GM23338 (cell line): ENCODE results near the gene GLDC. TPM values are rescaled to one million over a fixed set of nuclear protein-coding genes. Genes with fewer than 3 reads are reported as not detected.

Experiments used
- ATAC-seq: fragments of 200-7000 bp; cut with Tn5 transposase; 3 replicates; pipeline ENCODE4 v1.9.1; 2020
- DNase-seq: peaks from one replicate; pipeline ENCODE4 v3.0.0-alpha.2; 2015; ENCODE audit warnings: low spot score
- H2AFZ ChIP-seq: fragments of 200-600 bp; sonication (generic); 2 replicates; pipeline ENCODE4 v1.8.0; 2016; ENCODE audit warnings: antibody characterized with exemption, mild to moderate bottlenecking, moderate library complexity
- H3F3A ChIP-seq: fragments of 200-600 bp; sonication (generic); replicated peaks from 2 replicates; pipeline ENCODE4 v1.8.0; 2017; ENCODE audit warnings: antibody characterized with exemption, mixed run types, low read depth
- H3K27ac ChIP-seq: fragments of 200-600 bp; sonication (generic); 2 replicates; pipeline ENCODE4 v1.6.1; 2016; ENCODE audit warnings: low read depth
- H3K27me3 ChIP-seq: fragments of 200-600 bp; sonication (generic); 2 replicates; pipeline ENCODE4 v1.8.0; 2016; ENCODE audit warnings: mild to moderate bottlenecking, mixed run types, moderate library complexity; ENCODE audit not compliant: insufficient read depth
- H3K36me3 ChIP-seq: fragments of 200-600 bp; sonication (generic); 2 replicates; pipeline ENCODE4 v1.8.0; 2016; ENCODE audit warnings: mild to moderate bottlenecking; ENCODE audit not compliant: insufficient read depth
- H3K4me1 ChIP-seq: fragments of 200-600 bp; sonication (generic); 2 replicates; pipeline ENCODE4 v1.8.0; 2016; ENCODE audit warnings: mild to moderate bottlenecking, moderate library complexity; ENCODE audit not compliant: insufficient read depth
- H3K4me2 ChIP-seq: fragments of 200-600 bp; sonication (generic); 2 replicates; pipeline ENCODE4 v1.7.1; 2017; ENCODE audit warnings: mixed run types
- H3K4me3 ChIP-seq: fragments of 200-600 bp; sonication (generic); 2 replicates; pipeline ENCODE4 v1.6.1; 2016; ENCODE audit warnings: mixed run types
- H3K79me2 ChIP-seq: fragments of 200-600 bp; sonication (generic); replicated peaks from 2 replicates; pipeline ENCODE4 v1.8.0; 2017; ENCODE audit warnings: mild to moderate bottlenecking; ENCODE audit not compliant: insufficient read depth
- H3K9me2 ChIP-seq: fragments of 200-600 bp; sonication (generic); 2 replicates; pipeline ENCODE4 v1.8.0; 2017; ENCODE audit not compliant: insufficient read depth
- H4K20me1 ChIP-seq: fragments of 200-600 bp; sonication (generic); replicated peaks from 2 replicates; pipeline ENCODE4 v1.8.0; 2017; ENCODE audit warnings: mild to moderate bottlenecking; ENCODE audit not compliant: insufficient read depth
- H3K27ac Mint-ChIP-seq: 2 replicates; pipeline ENCODE4 v1.8.0; 2020; ENCODE audit warnings: inconsistent platforms, mild to moderate bottlenecking, moderate library complexity, mixed read lengths
- H3K27me3 Mint-ChIP-seq: 3 replicates; pipeline ENCODE4 v1.8.0; 2022; ENCODE audit warnings: low read depth, mild to moderate bottlenecking, moderate library complexity, mixed read lengths, inconsistent platforms; ENCODE audit not compliant: insufficient read depth, poor library complexity
- H3K36me3 Mint-ChIP-seq: 3 replicates; pipeline ENCODE4 v1.8.0; 2021; ENCODE audit warnings: low read depth, mild to moderate bottlenecking, inconsistent platforms, moderate library complexity, mixed read lengths
- H3K4me1 Mint-ChIP-seq: 3 replicates; pipeline ENCODE4 v1.8.0; 2020; ENCODE audit warnings: mild to moderate bottlenecking, inconsistent platforms, mixed read lengths
- H3K4me3 Mint-ChIP-seq: 3 replicates; pipeline ENCODE4 v1.8.0; 2021; ENCODE audit warnings: moderate library complexity, mild to moderate bottlenecking, inconsistent platforms, mixed read lengths
- H3K9me3 Mint-ChIP-seq: 3 replicates; pipeline ENCODE4 v1.8.0; 2020; ENCODE audit warnings: moderate library complexity, mild to moderate bottlenecking, inconsistent platforms, mixed read lengths
- CREB1 ChIP-seq: fragments of 250-450 bp; sonication (Bioruptor Pico); IDR thresholded peaks from 2 replicates; pipeline ENCODE4 v1.5.0; 2020; ENCODE audit warnings: low read depth, mild to moderate bottlenecking, moderate library complexity
- CTCF ChIP-seq, 2 experiments: fragments of 200-600 bp in 1 of 2; sonication (generic) in 1 of 2; conservative IDR thresholded peaks; 2 replicates each; pipeline versions ENCODE4 v1.5.1 to v1.6.1; 2016 to 2017; ENCODE audit warnings: antibody characterized with exemption in 2 of 2, low read depth in 2 of 2, mild to moderate bottlenecking in 2 of 2, moderate library complexity in 1 of 2
- ETS1 ChIP-seq: IDR thresholded peaks from 2 replicates; pipeline ENCODE4 v1.6.1; 2016; ENCODE audit warnings: antibody characterized with exemption
- EZH2phosphoT487 ChIP-seq: fragments of 200-600 bp; sonication (generic); IDR thresholded peaks from one replicate; pipeline ENCODE4 v1.8.1; 2018; ENCODE audit warnings: antibody characterized with exemption; ENCODE audit not compliant: unreplicated experiment
- NANOG ChIP-seq: IDR thresholded peaks from 2 replicates; pipeline ENCODE4 v1.6.1; 2016; ENCODE audit warnings: antibody characterized with exemption, borderline replicate concordance
- POLR2AphosphoS5 ChIP-seq: IDR thresholded peaks from 2 replicates; pipeline ENCODE4 v1.6.1; 2016; ENCODE audit warnings: antibody characterized with exemption, low read depth
- REST ChIP-seq: IDR thresholded peaks from one replicate; pipeline ENCODE4 v1.6.1; 2018; ENCODE audit warnings: antibody characterized with exemption; ENCODE audit not compliant: unreplicated experiment
- STAT1 ChIP-seq: IDR thresholded peaks from one replicate; pipeline ENCODE4 v1.6.1; 2016; ENCODE audit warnings: antibody characterized with exemption; ENCODE audit not compliant: unreplicated experiment
- ZNF114 ChIP-seq: fragments of 250-450 bp; sonication (Bioruptor Pico); IDR thresholded peaks from 2 replicates; pipeline ENCODE4 v1.5.0; 2020; ENCODE audit warnings: mild to moderate bottlenecking, moderate library complexity
- ZNF462 ChIP-seq: fragments of 250-450 bp; sonication (Bioruptor Pico); IDR thresholded peaks from 2 replicates; pipeline ENCODE4 v1.5.0; 2020; ENCODE audit warnings: mild to moderate bottlenecking, moderate library complexity
- polyA plus RNA-seq: library from polyadenylated mRNA; unstranded; fragments of >200 nt; fragmentation: Nextera tagmentation; extraction: Ambion mirVana; gene quantifications from 2 replicates; pipeline ENCODE4 v1.2.1, GENCODE V29; 2016
- total RNA-seq: library from RNA; depleted of rRNA; stranded (reverse); fragments of >200 nt; shearing (Covaris generic); gene quantifications from 2 replicates; pipeline ENCODE4 v1.2.3, GENCODE V29; 2014

Gene GLDC
- total and polyA plus RNA-seq, 2 experiments from 2014 or later = 63.5 to 139 TPM

GRCh38 chr9:6579613-6580012 is 65.9 kb downstream of the GLDC start (continued):
- no peak for TF ChIP-seq ZNF462 (CRISPR knock-in tag)
- TF ChIP-seq CTCF (conservative IDR thresholded peaks at IDR 0.05; ENCODE audit: low read depth in 2 of 2) = no peak
- no peak for TF ChIP-seq POLR2AphosphoS5

- Histone ChIP-seq H3K4me1 (0 out of 2 replicates have a peak, but pooled peaks cover 6% of the 10 kb centered on the region), H4K20me1 (peaks cover 9% of the 10 kb centered on the region; the same call in 1 of the 2 replicates), H2AFZ (no peak overlapping the region), H3K36me3 (peaks cover 3% of the 10 kb centered on the region), H3K79me2 (no peaks in the 10 kb centered on the region), H3F3A (0 out of 2 replicates have a peak, but pooled peaks cover 3% of the 10 kb centered on the region), H3K9me2 (no peaks in the 10 kb centered on the region), H3K4me2 (no peak overlapping the region), H3K4me3 (no peak overlapping the region), H3K27ac (no peak overlapping the region), H3K27me3 (no peaks in the 10 kb centered on the region)
- no peaks in the 10 kb centered on the region for H3K9me3 Mint-ChIP-seq
- peaks cover 5% of the 10 kb centered on the region for H3K27me3 Mint-ChIP-seq
- DNase-seq (no peak), ATAC-seq (no peak)
- no peak overlapping the region for H3K4me3 Mint-ChIP-seq
- H3K36me3 Mint-ChIP-seq = peaks cover 24% of the 10 kb centered on the region
- H3K4me1 Mint-ChIP-seq = peaks cover 9% of the 10 kb centered on the region; the same call in 2 of the 3 replicates
- no peak overlapping the region for H3K27ac Mint-ChIP-seq
- TF ChIP-seq CREB1 (no peak), EZH2phosphoT487 (no peak), POLR2AphosphoS5 (no peak), ZNF114 (CRISPR knock-in tag) (no peak), ETS1 (no peak), REST (no peak), NANOG (no peak), STAT1 (no peak)
Measured at GRCh38 chr9:6576987-6577386, 68.5 kb downstream of the GLDC start.
